H1 (cell line): ENCODE data around the gene RAB39A. TPM values are rescaled to one million over a fixed set of nuclear protein-coding genes. Genes with fewer than 3 reads are reported as not detected.

Experiments used
- CHD2 ChIP-seq: IDR thresholded peaks from 2 replicates; pipeline ENCODE4 v1.6.1; 2012; ENCODE audit warnings: low read length, improper control_type of control experiment
- E2F6 ChIP-seq: IDR thresholded peaks from 2 replicates; pipeline ENCODE4 v1.6.1; 2012; ENCODE audit warnings: inconsistent platforms
- NRF1 ChIP-seq: IDR thresholded peaks from 2 replicates; pipeline ENCODE4 v1.6.1; 2011; ENCODE audit warnings: mild to moderate bottlenecking, low read depth, low read length, improper control_type of control experiment
- POLR2A ChIP-seq, 2 experiments: IDR thresholded peaks; 1 replicate in 1 of 2; 2 replicates in 1 of 2; pipeline ENCODE4 v1.6.1; 2011; ENCODE audit warnings: low read depth in 2 of 2, low read length in 2 of 2, mild to moderate bottlenecking in 2 of 2; ENCODE audit errors: control extremely low read depth in 1 of 2
- SIRT6 ChIP-seq: IDR thresholded peaks from one replicate; pipeline ENCODE4 v1.7.1; 2012; ENCODE audit warnings: low read length, inconsistent platforms
- polyA plus RNA-seq, 7 experiments: library from polyadenylated mRNA; depleted of rRNA in 3 of 7; stranded (reverse) in 5 of 7; unstranded in 2 of 7; fragments of >200 nt in 5 of 7; fragments of 200-250 nt in 2 of 7; gene quantifications; 1 replicate in 5 of 7; 2 replicates in 1 of 7; 4 replicates in 1 of 7; pipeline versions ENCODE4 v1.2.1 to v1.2.3, GENCODE V29; 2011 to 2013; ENCODE audit warnings: missing spikeins in 2 of 7, mixed read lengths in 2 of 7
- total RNA-seq: library from RNA; stranded (reverse); fragmentation: NEBNext Ultra II Directional; extraction: Animal tissue kit (Norgen Biotek cat#: 25700); gene quantifications from 2 replicates; pipeline ENCODE4 v1.2.1, GENCODE V29; 2021

The RAB39A gene
- total and polyA plus RNA-seq, 2 of the 8 experiments (the other 6 are each of a cell fraction or from before 2014, with no cell fraction given) = 7.1 to 19.1 TPM

- TF ChIP-seq E2F6 (no peak), NRF1 (no peak), CHD2 (no peak), SIRT6 (no peak), POLR2A (IDR thresholded peaks at IDR 0.05; ENCODE audit: control extremely low read depth in 1 of 2, low read depth in 2 of 2, low read length in 2 of 2) (no peak)
- TF ChIP-seq, all 59 proteins: peak for 0
These were observed 84.0 kb downstream of the RAB39A start (continued) for GRCh38 chr11:108012139-108012725.

Other genes starting within 250 kb of the RAB39A start
- gene SLN, start 216.4 kb upstream of the RAB39A start, total RNA-seq = not detected in 2 replicates
- not detected in 2 replicates for gene SLN, start 216.4 kb upstream of the RAB39A start, polyA plus RNA-seq (2011; rRNA removed)
- 28.0 and 29.7 TPM in 2 replicates for gene SLC35F2, start 69.7 kb upstream of the RAB39A start, total RNA-seq
- 11.0 and 15.1 TPM in 2 replicates for gene SLC35F2, start 69.7 kb upstream of the RAB39A start, polyA plus RNA-seq (2011; rRNA removed)
- gene CUL5, start 80.5 kb downstream of the RAB39A start, total RNA-seq = 31.8 and 32.0 TPM in 2 replicates
- gene CUL5, start 80.5 kb downstream of the RAB39A start, polyA plus RNA-seq (2011; rRNA removed) = 4.9 and 9.8 TPM in 2 replicates
- gene ACAT1, start 193.1 kb downstream of the RAB39A start, total RNA-seq = 28.1 and 30.4 TPM in 2 replicates
- 19.0 and 30.9 TPM in 2 replicates for gene ACAT1, start 193.1 kb downstream of the RAB39A start, polyA plus RNA-seq (2011; rRNA removed)